ENCODE measurements around the gene KCNK16. TPM values are rescaled to one million over a fixed set of nuclear protein-coding genes. Genes with fewer than 3 reads are reported as not detected.
A peak's percentile ranks its signal among the peaks of the same experiment; 100 is the strongest.

Gene KCNK16
- polyA plus RNA-seq = not detected

DNA sequence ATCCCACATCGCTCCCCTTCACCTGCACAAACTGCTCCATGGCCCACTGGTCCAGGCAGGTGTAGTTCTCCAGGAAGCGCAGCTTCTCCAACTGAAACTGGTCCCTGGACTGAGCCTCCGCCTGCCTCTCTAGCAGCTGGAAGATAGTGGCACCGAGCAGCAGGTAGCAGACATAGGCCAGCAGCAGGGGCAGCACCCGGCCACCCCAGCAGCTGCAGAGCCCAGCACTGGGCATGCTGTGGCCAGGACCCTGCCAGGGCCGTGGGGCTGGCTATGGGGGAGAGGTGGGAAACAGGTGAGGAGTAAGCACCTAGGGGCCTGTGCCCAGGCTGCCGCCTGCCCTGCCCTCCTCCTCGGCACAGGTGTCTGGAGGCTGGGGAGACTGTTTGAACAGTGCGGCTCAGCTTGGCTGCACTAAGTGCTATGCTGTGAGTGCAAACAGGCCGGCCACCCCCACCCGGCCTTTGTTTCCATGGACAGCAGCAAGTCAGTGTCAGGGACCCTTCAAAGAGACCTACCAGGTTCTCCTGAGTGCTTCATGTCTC is at the start of gene KCNK16:
Gene KCNK16, minus strand, starts transcription at position 397 of the 545 bp plus-strand sequence. Its CDS starts 162 bp downstream, at position 235.
- no peaks in the 10 kb centered on the region for H3K9me3 Mint-ChIP-seq
- peaks cover 0 to 5% (median 4%) of the 10 kb centered on the region in 3 donors for H3K27me3 Mint-ChIP-seq (ENCODE audit: low read depth in 3 of 3)
- H3K27ac Mint-ChIP-seq = no peak within 1 kb of the TSS

DNA sequence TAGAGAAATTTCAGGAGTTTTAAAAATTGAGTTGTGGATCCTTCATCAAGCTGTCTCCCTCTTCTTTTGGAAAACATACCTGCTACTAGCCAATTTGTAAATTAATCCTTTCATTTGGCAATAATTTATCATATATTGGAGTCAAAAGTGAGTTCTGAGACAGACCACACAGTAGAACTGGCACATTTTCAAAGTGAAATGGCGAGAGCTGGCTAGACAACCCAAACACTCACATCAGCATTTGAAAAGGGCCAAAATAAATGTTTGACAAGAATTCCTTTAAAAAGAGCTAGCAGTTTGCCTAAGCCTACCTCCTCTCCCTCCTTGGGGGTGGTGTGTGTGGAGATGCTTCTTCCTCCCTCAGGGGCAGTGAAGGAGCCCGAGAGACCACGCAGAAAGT is 47.9 kb upstream of the KCNK16 start:
- H3K27me3 Mint-ChIP-seq (ENCODE audit: low read depth in 3 of 3) = peaks cover 1 to 9% (median 2%) of the 10 kb centered on the region in 3 donors

More for the DNA sequence above, at the start of gene KCNK16:
- Mint-ChIP-seq H3K4me3 (no peak within 1 kb of the TSS), H3K36me3 (no peaks in the 10 kb centered on the region), H3K4me1 (peaks cover 0 to 2% of the 10 kb centered on the region in 2 donors)
- no peak for DNase-seq

DNA sequence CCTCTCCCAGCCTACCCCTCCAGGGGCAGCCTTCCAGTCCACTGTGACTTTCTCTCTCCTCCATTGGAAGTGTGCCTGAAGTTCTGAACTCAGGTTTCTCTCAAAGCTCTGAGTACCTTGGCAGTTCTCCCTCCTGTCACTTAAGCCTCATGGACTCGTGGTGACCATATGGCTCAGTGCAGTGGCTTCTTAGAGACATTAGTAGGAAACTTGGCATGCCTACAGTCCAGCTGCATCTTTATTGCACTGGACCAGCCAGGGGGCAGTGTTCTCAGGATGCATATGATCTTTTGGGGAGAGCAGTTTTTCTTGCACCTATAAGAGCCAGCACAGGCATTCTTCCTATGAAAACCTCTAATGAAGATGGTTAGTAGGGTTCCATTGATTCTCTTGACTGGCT is 47.5 kb upstream of the KCNK16 start:
- no peak for DNase-seq
- Mint-ChIP-seq H3K27ac (no peak overlapping the region), H3K9me3 (no peaks in the 10 kb centered on the region), H3K36me3 (no peaks in the 10 kb centered on the region), H3K27me3 (ENCODE audit: low read depth in 3 of 3) (peaks cover 1 to 9% (median 2%) of the 10 kb centered on the region in 3 donors), H3K4me3 (no peak overlapping the region), H3K4me1 (no peaks in the 10 kb centered on the region)

More for the DNA sequence above, 47.9 kb upstream of the KCNK16 start:
- Mint-ChIP-seq H3K27ac (no peak overlapping the region), H3K9me3 (no peaks in the 10 kb centered on the region), H3K36me3 (no peaks in the 10 kb centered on the region), H3K4me3 (no peak overlapping the region), H3K4me1 (no peaks in the 10 kb centered on the region)
- DNase-seq = no peak

DNA sequence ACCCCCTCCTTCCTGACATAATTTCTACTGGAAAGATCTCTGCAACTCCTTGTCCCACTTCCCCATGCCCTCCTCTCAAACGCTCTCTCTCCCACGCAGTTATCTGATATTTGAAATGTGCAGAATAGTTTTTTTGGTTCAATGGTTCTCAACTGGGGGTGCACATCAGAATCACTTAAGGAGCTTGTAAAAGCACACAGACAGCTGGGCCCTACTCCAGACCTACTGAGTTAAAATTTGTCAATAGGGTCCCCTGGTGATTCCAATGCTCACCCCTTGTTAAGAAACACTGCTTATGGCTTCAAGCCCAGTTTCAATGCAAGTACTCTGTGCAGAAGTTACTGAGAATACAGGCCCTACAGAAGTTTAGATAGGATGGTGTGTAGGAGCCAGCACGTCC is 45.2 kb upstream of the KCNK16 start:
- no peaks in the 10 kb centered on the region for H3K4me1 Mint-ChIP-seq
- no peak overlapping the region for H3K4me3 Mint-ChIP-seq
- peaks cover 1 to 14% (median 5%) of the 10 kb centered on the region in 3 donors for H3K27me3 Mint-ChIP-seq (ENCODE audit: low read depth in 3 of 3)
- no peaks in the 10 kb centered on the region for H3K36me3 Mint-ChIP-seq
- no peaks in the 10 kb centered on the region for H3K9me3 Mint-ChIP-seq
- H3K27ac Mint-ChIP-seq = no peak overlapping the region
- no peak for DNase-seq

DNA sequence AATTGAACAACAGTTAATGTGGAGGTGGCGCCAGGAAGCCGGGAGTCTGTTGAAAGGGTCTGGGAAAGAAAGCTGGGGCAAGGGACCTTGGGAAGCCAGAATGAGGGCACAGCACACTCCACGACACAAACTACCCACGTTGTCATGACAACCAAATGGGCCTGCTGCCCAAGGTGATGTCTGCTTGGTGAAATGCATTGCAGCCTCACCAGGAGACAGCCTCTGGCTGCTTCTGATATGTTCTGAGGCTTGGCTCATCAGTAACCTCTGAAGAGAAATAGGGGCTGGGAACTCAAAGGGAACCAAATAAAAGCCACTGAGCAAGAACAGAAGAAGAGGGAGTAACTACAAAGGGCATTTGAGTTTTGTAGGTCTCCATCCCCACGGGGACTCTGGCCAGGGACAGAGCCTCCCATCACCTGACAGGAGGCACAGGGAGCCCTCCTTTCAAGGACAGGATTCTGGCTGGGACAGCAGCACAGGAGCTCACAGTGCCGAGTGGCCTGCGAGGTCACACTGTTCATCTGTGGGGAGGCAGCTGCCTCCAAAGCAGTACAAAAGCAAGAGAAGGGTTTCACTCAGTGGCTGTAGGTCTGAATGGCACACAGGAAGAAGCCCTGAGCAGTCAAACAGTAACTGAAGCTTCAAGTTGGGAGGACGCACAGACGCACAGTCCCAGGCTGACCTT is 44.6 kb upstream of the KCNK16 start:
- Mint-ChIP-seq H3K9me3 (no peaks in the 10 kb centered on the region), H3K27ac (no peak overlapping the region), H3K4me1 (peaks cover 0 to 2% of the 10 kb centered on the region in 2 donors), H3K27me3 (ENCODE audit: low read depth in 3 of 3) (peaks cover 1 to 14% (median 7%) of the 10 kb centered on the region in 3 donors), H3K4me3 (no peak overlapping the region), H3K36me3 (no peaks in the 10 kb centered on the region)
- no peak for DNase-seq

DNA sequence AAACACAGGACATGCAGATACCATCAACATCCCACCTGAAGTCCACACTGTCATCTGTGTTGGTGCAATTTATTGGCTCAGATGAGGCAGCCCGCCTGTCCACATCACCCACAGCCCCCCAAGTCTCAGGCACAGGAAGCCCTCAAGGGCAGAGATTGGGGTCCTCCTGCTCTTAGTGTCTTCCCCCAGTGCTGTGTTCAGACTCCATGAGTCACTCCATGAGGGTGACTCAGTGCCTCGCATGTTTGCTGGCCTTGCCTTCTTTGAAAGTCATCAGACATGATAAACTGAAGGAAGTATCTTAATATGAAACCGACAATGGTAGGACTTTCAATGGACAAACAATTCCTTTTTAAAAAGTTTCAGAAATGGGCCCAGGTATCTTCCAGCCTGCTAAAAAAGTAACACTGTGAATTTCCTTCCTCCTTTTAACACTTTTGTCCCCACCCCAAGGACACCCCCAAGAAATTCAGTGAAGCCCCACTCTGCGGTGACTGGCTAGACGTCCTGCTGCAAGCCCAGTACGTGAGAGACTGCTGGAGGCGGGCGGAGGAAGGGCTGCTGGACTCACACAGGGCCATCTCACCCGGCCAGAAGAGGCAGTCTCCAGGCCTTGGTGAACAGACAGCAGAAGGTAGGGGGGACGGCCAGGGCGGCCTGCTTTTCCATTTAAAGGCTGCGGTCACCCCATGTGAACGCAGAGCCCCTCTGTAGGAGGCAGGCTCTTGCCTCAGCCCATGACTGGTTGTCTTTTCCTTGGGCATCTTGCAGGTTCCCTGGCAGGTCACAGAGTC is 43.0 kb upstream of the KCNK16 start:
- peak overlapping the region in 1 of 6 donors; percentile 22 for H3K27ac Mint-ChIP-seq

DNA sequence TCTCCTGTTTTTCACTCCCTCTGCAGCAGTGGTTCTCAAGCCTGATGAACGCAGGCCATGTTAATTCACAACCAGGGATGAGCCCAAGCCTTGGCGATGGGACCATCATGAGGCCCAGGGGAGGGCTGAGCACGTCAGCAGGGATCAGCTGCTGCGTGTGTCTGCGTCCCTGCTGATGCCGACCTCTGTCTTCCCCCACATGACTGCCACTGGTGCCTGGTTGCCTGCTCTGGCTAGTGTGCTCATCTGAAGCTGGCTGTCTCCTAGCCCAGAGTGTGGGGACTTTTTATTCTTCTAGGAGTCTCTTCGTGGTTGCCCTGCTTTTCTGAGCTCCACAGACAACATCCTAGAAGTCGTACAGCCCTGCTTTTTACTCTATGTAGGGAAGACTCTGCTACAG is 40.8 kb upstream of the KCNK16 start:
- no peaks in the 10 kb centered on the region for H3K36me3 Mint-ChIP-seq
- H3K4me1 Mint-ChIP-seq = peaks cover 3 to 6% of the 10 kb centered on the region in 2 donors
- H3K9me3 Mint-ChIP-seq = no peaks in the 10 kb centered on the region
- H3K27me3 Mint-ChIP-seq (ENCODE audit: low read depth in 3 of 3) = peaks cover 2 to 11% (median 5%) of the 10 kb centered on the region in 3 donors
- H3K27ac Mint-ChIP-seq = no peak overlapping the region
- no peak overlapping the region for H3K4me3 Mint-ChIP-seq
- DNase-seq = no peak

More for the DNA sequence above, 43.0 kb upstream of the KCNK16 start:
- Mint-ChIP-seq H3K9me3 (no peaks in the 10 kb centered on the region), H3K4me1 (peaks cover 3 to 6% of the 10 kb centered on the region in 2 donors), H3K27me3 (ENCODE audit: low read depth in 3 of 3) (peaks cover 2 to 9% (median 8%) of the 10 kb centered on the region in 3 donors), H3K36me3 (no peaks in the 10 kb centered on the region), H3K4me3 (no peak overlapping the region)
- no peak for DNase-seq

DNA sequence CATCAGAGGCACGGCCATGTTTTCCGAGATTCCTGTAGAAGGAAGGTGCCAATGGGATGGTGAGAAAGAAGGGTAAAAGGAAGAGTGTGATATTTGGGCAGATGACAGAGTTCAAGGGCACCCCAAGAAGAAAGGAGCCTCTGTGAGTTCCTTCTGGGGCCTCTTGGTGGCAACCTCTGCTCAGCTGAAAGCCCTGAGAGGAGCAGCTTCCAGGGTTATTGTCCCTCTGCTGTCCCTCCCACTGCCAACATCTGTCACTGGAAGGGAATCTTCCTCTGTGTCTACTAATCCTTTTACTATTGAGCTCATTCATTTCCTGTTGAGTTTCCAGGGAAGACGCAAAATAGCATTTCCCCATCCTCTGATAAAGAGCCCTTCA is 40.0 kb upstream of the KCNK16 start:
- Mint-ChIP-seq H3K9me3 (no peaks in the 10 kb centered on the region), H3K27ac (no peak overlapping the region), H3K27me3 (ENCODE audit: low read depth in 3 of 3) (peaks cover 4 to 11% (median 5%) of the 10 kb centered on the region in 3 donors), H3K36me3 (no peaks in the 10 kb centered on the region), H3K4me3 (no peak overlapping the region), H3K4me1 (peaks cover 3 to 6% of the 10 kb centered on the region in 2 donors)
- DNase-seq = no peak

DNA sequence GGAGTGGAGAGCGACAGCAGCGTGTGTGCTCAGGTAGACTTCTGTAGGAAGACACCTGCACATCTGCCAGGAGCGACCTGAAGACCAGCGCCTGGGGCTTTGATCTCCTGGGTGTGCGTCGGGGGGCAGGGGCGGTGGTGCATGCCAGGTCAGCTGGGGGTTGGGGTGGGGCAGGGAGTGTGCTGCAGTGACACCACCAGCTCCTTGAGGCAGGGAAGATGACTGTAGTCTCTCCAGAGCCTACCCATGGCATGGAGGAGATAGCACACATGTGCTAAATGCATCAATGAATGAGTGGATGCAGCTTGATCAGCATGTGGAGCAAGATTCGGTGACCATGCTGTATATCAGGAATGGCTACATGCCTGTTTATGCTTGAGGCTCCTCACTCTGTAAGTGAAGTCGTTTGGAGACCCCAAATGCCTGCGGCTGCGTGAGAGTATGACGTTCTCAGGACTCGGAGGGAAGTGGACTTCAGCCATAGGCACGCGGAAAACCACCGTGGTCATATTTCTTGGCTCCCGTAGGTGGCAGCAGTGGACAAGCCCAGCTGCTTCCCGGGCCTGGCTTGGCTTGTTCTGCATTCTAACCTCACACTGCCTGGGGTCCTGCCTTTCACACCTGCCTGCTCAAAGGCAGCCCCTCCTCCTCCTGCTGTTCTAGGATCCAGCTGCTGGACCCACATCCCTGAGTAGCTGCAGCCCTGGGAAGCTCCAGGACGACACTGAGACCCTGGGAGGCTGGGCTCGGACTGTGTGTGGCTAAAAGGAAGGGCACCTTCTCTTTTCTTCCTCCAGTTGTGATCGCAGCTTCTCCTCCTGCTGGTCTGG is 39.4 kb upstream of the KCNK16 start:
- peaks cover 3 to 6% of the 10 kb centered on the region in 2 donors for H3K4me1 Mint-ChIP-seq
- H3K27me3 Mint-ChIP-seq (ENCODE audit: low read depth in 3 of 3) = peaks cover 4 to 11% (median 5%) of the 10 kb centered on the region in 3 donors
- no peaks in the 10 kb centered on the region for H3K9me3 Mint-ChIP-seq
- H3K36me3 Mint-ChIP-seq = no peaks in the 10 kb centered on the region
- H3K4me3 Mint-ChIP-seq = no peak overlapping the region
- no peak overlapping the region for H3K27ac Mint-ChIP-seq
- DNase-seq = peak in 2 of 3 donors; percentile 22 to 29

DNA sequence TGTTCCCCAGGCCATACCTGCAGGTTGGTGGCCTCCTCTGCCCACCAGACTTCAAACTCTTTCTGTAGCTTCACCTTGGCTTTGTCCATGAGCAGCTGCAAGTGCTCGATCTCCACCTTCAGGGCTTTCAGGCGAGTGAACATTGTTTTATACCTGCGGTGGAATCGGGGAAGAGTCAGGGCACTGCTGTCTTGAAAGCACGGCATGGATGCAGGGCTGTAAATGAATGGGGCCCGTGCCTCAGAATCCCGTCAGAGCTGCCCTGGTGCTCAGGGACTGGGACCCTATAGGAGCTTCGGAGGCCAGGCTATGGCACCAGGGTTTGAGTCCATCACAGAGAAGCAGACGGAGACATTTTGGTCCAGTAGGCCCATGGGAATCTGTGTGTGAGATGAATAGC is 37.9 kb upstream of the KCNK16 start:
- H3K36me3 Mint-ChIP-seq = no peaks in the 10 kb centered on the region
- peaks cover 3 to 6% of the 10 kb centered on the region in 2 donors for H3K4me1 Mint-ChIP-seq
- peaks cover 5 to 11% (median 6%) of the 10 kb centered on the region in 3 donors for H3K27me3 Mint-ChIP-seq (ENCODE audit: low read depth in 3 of 3)
- H3K9me3 Mint-ChIP-seq = no peaks in the 10 kb centered on the region
- DNase-seq = no peak
- no peak overlapping the region for H3K27ac Mint-ChIP-seq
- no peak overlapping the region for H3K4me3 Mint-ChIP-seq

DNA sequence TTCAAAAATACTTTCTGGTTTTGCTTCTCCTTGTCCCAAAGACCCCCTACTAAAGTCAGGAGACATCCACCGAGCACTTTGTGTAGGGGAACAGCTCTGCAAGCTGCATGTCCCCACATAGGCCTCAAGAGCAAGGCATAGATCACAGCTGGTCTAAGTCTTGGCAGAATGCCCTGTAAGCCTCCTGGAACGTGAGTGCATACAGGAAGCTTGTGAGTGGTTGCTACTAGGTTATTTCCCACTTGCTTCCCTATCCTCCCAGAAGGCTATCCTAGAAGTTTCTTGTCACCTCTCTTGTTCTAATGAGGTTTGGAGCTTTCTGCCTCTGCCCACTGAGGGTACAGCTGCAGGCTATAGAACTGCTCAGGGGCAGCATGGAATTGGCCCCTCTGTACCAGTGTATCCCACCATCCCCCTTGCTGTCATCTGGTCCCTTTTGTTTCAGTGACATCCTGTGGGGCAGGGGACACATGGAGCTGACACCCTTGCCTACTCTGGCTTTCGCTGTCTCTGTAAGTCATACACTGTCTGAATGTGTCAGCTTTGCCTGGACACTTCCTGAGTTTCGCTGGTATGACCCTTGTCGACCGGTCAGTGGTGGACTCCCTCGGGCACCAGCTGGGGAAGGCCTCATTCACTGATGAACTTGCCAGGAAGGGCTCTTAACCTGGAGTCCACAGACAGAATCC is 35.6 kb upstream of the KCNK16 start:
- Mint-ChIP-seq H3K36me3 (no peaks in the 10 kb centered on the region), H3K4me1 (peaks cover 3 to 6% of the 10 kb centered on the region in 2 donors), H3K9me3 (no peaks in the 10 kb centered on the region), H3K27ac (no peak overlapping the region), H3K27me3 (ENCODE audit: low read depth in 3 of 3) (peaks cover 2 to 11% (median 6%) of the 10 kb centered on the region in 3 donors), H3K4me3 (no peak overlapping the region)
- no peak for DNase-seq

DNA sequence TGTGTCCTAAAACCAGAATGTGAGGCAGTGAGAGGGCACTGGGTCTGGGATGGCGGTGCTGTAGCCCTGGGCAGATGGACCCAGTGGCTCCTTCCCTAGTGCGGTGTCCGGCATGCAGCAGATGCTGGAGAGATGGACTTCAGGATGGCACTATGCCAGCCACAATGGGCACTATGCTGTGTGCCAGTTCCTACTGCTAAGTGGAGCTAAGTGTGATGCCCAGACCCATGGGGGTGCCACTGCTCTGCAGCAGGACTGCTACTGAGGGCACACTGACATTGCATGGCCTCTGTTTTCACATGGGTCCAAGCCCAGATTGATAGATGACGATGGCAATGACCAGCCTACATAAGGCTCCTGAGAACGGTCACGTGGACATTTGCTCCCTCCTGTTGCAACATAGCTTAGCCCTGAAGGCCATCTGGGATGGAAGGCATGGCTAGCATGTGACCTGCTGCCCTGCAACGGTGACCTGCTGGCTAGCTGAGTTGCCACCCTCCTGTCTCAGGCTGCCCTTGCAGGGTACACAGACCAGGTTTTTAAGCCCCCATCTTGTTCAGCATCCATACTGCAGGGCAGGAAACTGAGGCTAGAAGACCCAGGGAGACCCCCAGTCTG is 31.3 kb upstream of the KCNK16 start:
- Mint-ChIP-seq H3K4me3 (no peak overlapping the region), H3K27me3 (ENCODE audit: low read depth in 3 of 3) (peaks cover 0 to 4% (median 3%) of the 10 kb centered on the region in 3 donors), H3K36me3 (no peaks in the 10 kb centered on the region), H3K9me3 (no peaks in the 10 kb centered on the region), H3K4me1 (no peaks in the 10 kb centered on the region), H3K27ac (no peak overlapping the region)
- DNase-seq = no peak

Data from immature natural killer cell (primary cell).